Stimulated activated CD4-positive, alpha-beta T cell treated with anti-CD3 and anti-CD28 coated beads, Interleukin-4, amount 100 ng/mL, for 4 hours (primary cell): ENCODE results near the gene CARD14.

ENCODE experiments used
- DNase-seq, 2 experiments: peaks; one replicate each; pipeline ENCODE4 v3.0.0-alpha.2; 2020

Gene CARD14

DNA sequence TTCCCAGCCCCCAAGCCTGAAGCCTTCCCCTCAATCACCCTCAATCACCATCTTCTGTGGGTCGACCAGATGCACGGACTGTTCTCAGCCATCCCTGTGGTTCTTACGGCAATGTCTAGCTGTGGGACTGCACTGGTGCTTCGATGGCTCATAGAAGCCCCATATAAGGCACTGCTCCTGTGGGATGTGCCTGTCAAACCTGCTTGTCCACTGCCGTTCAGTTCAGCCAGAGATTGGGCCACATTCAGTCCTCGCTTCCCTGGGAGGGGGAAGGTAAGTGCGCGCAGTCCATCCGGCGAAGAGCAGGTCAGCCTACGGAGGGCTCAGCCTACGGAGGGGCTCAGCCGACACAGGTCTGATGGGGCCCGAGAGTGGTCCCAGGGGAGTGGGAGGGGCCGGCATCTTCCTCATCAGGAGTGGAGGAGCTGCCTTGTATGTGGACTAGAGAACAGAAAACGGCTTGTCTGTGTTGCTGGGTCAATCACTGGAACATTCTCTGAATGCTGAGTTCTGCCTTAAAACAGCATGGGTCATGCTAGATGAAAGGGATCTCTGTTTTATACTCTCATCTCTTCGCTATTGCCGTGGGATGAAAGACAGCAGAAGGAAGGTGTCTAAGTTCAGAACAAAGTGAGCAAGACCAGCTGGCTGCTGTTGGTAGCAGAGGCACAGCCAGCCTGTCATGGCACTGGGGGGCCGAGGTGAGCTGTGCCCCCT, at the start of gene CARD14:
CARD14 (plus strand) TSS at position 247 of the 717 bp plus-strand sequence. CDS start 11,409 bp downstream, outside the sequence.
- DNase-seq, result no peak

DNA sequence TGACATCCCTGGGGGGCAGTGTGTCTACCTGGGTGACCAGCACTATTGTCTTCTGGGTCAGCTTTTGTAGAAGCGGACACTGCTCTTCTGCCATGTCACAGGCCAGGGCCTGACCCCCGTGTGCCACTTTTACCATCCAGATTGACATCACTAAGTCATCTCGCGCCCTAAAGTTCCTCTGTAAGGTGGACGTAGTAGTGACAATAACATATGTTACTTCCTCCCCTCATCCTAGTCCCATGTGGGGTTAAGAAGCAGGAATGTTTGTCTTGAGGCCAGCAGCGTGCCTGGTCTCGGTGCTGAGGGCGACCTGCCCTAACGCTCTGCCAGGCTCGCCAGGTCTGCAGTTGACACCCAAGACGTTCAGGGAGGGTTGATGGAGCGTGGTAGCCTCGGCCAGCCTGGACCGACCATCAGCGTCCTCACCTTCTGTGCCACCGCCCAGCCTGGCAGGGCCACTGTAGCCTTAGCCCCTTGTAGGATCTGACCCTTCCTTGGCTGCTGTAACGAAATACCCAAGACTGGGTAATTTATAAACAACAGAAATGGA, 47.7 kb upstream of the CARD14 start:
- DNase-seq, result no peak

DNA sequence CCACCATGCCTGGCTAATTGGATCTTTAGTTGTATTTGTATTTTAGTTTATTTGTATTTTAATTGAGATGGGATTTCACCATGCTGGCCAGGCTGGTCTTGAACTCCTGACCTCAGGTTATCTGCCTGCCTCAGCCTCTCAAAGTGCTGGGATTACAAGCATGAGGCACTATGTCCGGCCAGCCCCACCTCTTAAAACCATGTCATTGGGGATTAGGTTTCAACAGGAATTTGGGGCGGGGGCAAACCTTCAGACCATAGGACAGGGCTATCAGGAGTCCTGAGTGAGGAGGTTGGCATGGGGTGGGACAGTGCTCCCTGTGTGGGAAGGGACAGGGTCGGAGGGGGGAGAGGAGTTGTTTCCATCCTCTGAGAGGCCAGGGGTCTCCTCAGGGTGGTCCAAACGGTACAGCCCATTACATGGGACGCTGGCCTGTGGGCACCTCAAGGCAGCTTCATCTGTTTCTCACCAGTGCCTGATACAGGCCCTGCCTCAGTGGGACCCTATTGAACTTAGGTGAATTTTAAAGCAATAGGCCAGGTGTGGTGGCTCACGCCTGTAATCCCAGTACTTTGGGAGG, 46.8 kb upstream of the CARD14 start:
- DNase-seq, result no peak

DNA sequence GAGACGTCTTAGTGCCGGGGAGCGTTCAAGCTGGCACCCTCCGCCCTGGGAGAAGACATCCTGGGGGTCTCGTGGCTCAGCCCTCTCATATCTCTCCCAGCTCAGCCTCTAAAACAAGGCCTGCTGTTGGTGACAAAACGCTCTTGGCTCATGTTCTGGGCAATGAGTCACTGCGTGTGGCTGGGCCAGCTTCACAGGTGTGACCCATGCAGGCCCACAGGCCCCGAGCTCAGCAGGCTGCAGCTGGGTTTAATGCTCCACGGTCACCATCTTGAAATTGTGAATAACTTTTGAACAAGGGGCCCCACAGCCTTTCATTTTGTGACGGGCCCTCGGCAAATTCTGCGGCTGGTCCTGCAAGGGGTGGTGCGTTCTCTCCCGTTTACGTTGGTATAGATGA, 46.0 kb upstream of the CARD14 start:
- DNase-seq, result no peak

- no peak for DNase-seq
Measured at GRCh38 chr17:80124351-80124981, 45.4 kb upstream of the CARD14 start.

DNA sequence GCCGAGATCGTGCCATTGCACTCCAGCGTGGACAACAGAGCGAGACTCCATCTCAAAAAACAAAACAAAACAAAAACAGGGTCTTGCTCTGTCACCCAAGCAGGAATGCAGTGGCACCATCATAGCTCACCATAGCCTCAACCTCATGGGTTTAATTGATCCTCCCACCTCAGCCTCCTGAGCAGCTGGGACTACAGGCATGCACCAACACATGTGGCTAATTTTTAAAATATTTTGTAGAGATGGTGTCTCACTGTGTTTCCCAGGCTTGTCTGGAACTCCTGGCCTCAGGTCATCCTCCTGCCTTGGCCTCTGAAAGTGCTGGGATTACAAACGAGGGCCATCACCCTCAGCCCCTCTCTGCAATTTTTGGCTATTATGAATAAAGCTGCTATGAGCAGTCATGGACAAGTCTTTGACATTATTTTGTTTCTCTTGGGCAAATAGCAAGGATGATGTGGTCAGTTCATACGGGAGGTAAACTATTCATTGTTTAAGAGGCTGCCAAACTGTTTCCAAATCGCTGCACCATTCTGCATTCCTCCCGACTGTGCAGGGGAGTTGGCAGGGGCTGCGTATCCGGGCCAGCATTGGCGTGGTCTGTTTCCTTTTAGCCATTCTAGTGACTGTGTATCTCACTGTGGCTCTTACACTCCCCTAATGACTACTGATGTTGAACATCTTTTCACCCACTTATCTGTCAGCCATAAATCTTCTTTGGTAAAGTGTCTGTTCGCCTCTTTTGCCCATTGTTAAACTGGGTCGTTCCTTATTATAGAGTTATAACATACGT, 44.0 kb upstream of the CARD14 start:
- no peak for DNase-seq

DNA sequence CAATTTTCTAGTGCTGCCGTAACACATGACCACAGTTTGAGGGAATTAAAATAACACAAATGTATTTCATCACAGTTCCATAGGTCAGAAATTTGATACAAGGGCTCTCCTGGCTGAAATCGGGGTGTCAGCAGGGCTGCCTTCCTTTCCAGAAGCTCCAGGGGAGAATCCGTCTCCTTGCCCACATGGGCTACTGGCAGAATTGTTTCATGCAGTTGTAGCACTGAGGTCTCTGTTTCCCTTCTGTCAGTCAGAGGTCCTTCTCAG, 43.4 kb upstream of the CARD14 start:
- no peak for DNase-seq

DNA sequence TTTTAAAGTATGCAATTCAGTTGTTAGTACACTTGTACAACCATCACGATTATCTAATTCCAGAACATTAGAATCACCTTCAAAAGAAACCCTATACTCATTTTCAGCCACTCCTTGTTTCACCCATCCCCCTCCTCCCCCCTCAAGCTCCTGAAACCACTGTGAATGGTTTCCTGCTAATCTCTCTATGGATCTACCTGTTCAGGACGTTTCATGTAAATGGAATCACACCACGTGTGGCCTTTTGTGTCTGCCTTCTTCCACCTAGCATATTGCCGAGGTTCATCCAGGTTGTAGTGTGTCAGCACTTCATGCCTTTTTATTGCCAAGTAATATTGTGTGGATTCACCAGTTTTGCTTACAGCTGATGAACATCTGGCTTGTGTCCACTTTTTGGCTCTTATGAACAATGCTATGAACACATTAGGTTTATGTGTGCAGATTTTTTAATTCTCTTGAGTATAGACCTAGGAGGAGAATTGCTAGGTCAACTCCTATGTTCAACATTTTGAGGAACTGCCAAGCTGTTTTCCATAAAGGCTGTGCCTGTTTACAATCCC, 40.7 kb upstream of the CARD14 start:
- DNase-seq, result no peak

DNA sequence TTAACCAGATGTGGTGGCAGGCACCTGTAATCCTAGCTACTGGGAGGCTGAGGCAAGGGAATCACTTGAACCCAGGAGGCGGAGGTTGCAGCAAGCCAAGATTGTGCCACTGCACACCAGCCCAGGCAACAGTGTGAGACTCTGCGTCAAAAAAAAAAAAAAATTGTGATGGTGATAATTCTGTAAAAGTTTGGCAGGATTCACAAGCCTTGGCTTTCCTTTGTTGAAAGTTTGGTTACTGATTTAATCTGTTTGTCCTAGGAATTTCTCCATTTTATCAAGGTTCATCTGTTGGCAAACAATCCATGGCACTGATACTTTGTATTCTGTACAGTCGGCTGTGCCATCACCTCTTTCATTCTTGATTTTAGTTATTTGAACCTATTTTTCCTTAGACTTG, 38.8 kb upstream of the CARD14 start:
- DNase-seq, result no peak

DNA sequence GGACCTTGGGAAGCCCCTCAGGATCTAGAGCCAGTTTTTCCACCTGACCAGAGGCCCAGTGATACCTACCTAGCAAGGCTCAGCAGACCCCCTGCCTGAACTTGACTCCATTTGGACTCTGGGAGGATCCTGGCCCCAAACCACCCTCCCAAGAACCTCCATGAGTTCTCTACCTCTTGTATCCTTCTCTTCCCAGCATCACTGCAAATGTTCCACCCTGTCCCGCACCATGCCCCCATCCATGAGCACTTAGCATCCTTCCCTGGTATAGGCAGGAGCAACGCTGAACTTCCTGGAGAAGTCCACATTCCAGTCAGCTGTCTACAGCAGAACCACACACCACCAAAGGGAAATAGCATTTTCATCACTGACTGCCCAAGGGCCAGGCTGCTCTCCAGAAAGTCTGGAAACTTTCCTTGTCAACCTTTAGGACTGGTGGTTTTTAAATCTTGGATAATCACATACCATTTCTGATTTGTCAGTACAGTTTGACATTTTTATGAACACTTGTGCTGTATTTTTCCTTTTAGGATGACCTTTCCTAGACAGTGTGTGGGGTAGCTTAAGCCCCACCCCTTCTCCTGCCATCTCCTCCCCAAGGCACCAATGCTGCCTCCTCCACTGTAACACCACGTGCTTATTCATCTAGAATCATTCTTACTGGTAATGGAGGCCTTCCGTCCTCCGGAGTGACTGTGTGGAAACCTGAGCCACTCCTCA, 36.8 kb upstream of the CARD14 start:
- DNase-seq, result no peak

GRCh38 chr17:80133626-80133970, 36.2 kb upstream of the CARD14 start:
- no peak for DNase-seq

DNA sequence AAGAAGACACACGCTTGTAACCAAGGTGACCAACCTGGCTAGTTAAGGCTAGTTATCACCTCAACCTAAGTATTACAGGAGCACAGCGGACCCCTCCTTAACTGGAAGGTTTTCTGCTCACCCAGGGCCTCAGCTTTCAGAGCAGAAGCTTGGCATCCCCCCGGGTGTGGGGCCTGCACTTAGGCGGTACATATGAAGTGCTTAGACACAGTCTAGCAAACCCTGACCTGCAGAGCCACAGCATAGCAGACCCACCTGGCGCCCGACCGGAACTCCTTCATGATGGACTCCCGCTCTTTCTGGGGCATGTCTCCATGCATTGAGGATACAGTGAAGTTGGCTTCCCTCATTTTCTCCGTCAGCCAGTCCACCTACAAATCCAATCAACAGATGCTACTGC, 32.7 kb upstream of the CARD14 start:
- no peak for DNase-seq

GRCh38 chr17:80138856-80139426, 30.9 kb upstream of the CARD14 start:
- no peak for DNase-seq

GRCh38 chr17:80141463-80142165, 28.2 kb upstream of the CARD14 start:
- no peak for DNase-seq

GRCh38 chr17:80142929-80143328, 26.9 kb upstream of the CARD14 start:
- DNase-seq, result no peak

DNA sequence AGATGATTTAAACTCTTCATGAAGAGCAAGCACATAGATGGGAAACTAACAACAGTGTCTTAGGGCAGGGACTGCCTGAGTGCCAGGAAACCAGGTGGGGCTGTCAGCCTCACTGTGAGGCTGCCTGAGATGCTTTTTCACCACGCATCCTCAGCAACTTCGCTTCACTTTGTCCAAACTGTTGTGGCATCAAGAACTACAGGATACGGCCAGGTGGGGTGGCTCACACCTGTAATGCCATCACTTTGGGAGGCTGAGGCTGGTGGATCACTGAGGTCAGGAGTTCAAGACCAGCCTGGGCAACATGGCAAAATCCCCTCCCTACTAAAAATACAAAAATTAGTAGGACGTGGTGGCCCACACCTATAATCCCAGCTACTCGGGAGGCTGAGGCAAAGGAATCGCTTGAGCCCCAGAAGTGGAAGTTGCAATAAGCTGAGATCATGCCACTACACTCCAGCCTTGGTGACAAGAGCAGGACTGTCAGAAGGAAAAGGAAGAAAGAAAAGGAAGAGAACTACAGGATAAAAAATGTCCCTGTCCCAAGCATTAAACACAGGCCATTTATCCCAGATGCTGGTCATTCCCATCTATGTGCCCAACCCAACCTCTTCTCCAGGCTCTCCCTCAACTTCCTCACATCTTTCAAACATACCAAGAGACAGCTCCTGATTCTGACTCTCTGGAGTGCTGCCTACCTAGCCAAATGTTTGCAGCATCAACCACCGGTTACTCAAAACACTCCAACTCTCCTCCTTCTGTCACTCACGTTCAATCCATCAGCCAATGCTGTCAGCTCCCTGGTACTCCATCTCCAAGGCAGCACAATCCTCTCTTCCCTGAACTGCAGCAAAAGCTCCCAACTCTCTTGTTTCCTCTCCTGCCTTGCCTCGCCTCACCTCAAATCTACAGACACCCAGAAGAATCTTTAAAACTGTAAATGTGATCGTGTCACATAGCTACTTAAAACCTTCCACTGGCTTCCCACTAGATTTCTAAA, 24.5 kb upstream of the CARD14 start:
- no peak for DNase-seq

GRCh38 chr17:80146121-80147034, 23.5 kb upstream of the CARD14 start:
- DNase-seq, result no peak

DNA sequence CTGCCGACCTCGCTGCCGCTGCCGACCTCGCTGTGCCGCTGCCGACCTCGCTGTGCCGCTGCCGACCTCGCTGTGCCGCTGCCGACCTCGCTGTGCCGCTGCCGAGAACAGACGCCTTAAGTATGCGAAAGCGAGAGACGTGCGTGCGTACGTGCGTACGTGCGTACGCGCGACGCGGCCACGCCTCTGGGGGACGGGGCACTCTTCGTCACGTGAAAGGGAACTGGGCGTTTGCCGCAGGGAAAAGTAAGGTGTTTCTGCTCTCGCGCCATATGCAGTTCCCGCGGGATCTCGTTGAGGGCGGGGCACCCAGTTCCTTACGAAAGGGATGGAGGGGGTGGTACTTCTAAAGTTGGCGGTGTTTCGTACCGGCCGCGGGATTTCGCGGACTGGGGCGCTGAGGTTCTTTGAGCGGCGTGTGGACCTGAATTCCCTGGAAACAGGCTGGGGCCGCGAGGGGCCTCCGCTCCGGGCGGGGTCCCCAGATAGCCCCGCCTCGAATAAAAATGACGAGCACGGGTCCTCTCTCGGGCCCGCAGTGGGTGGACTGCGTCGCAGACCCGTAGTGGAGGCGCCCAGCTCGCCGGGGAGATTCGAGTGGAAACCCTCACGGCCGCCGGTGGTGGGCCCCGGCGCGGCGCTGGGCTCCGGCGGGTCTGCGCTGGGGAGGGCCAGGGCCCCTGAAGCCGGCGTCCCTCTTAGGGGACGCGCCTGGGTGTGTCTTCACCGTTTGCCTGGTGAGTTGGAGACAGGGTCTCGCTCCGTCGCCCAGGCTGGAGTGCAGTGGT, 22.6 kb upstream of the CARD14 start, which contains the start of gene EIF4A3:
EIF4A3 (minus strand) TSS at position 94 of the 788 bp plus-strand sequence. CDS start 167 bp downstream, outside the sequence.
- DNase-seq, result peak; percentile 92 to 97
